Trophoblast cell (in vitro differentiated cells and primary cell): ENCODE results near the gene CHD6. TPM values are rescaled to one million over a fixed set of nuclear protein-coding genes. Genes with fewer than 3 reads are reported as not detected.

Experiments used
- DNase-seq, 2 donors: peaks; one replicate each; pipeline ENCODE4 v3.0.0-alpha.2; 2016
- H2AFZ ChIP-seq: 2 replicates; pipeline ENCODE4 v1.6.1; 2013; ENCODE audit warnings: low read length, moderate library complexity, mild to moderate bottlenecking; ENCODE audit not compliant: insufficient read depth, poor library complexity
- H2AK5ac ChIP-seq: 2 replicates; pipeline ENCODE4 v1.6.1; 2013; ENCODE audit warnings: mild to moderate bottlenecking, low read length
- H2BK120ac ChIP-seq: 2 replicates; pipeline ENCODE4 v1.6.1; 2013; ENCODE audit warnings: low read length, mild to moderate bottlenecking, moderate library complexity; ENCODE audit not compliant: insufficient read depth, poor library complexity
- H2BK12ac ChIP-seq: 2 replicates; pipeline ENCODE4 v1.6.1; 2013; ENCODE audit warnings: mild to moderate bottlenecking, low read length, moderate library complexity
- H2BK5ac ChIP-seq: 2 replicates; pipeline ENCODE4 v1.6.1; 2013; ENCODE audit warnings: low read length, low read depth, moderate library complexity, mild to moderate bottlenecking; ENCODE audit not compliant: poor library complexity
- H3K14ac ChIP-seq: 2 replicates; pipeline ENCODE4 v1.6.1; 2013; ENCODE audit warnings: mild to moderate bottlenecking, low read length
- H3K18ac ChIP-seq: 2 replicates; pipeline ENCODE4 v1.6.1; 2013; ENCODE audit warnings: mild to moderate bottlenecking, low read length
- H3K23ac ChIP-seq: 2 replicates; pipeline ENCODE4 v1.6.1; 2013; ENCODE audit warnings: low read length
- H3K27ac ChIP-seq: 2 replicates; pipeline ENCODE4 v1.5.1; 2013; ENCODE audit warnings: low read depth, mild to moderate bottlenecking, inconsistent platforms, low read length, moderate library complexity
- H3K27me3 ChIP-seq: 2 replicates; pipeline ENCODE4 v1.6.1; 2013; ENCODE audit warnings: inconsistent platforms, mild to moderate bottlenecking, low read length, moderate library complexity; ENCODE audit not compliant: insufficient read depth
- H3K36me3 ChIP-seq, 2 experiments: 1 replicate in 1 of 2; 2 replicates in 1 of 2; pipeline ENCODE4 v1.6.1; 2013; ENCODE audit warnings: low read length in 2 of 2, mild to moderate bottlenecking in 2 of 2, moderate library complexity in 1 of 2; ENCODE audit not compliant: insufficient read depth in 2 of 2, control insufficient read depth in 1 of 2
- H3K4ac ChIP-seq: 2 replicates; pipeline ENCODE4 v1.6.1; 2013; ENCODE audit warnings: low read depth, mild to moderate bottlenecking, low read length, moderate library complexity
- H3K4me1 ChIP-seq, 2 experiments: 1 replicate in 1 of 2; 2 replicates in 1 of 2; pipeline ENCODE4 v1.6.1; 2013; ENCODE audit warnings: low read length in 2 of 2, mild to moderate bottlenecking in 2 of 2, moderate library complexity in 1 of 2; ENCODE audit not compliant: insufficient read depth in 2 of 2, control insufficient read depth in 1 of 2
- H3K4me2 ChIP-seq: 2 replicates; pipeline ENCODE4 v1.6.1; 2013; ENCODE audit warnings: inconsistent platforms, mild to moderate bottlenecking, low read length, moderate library complexity
- H3K4me3 ChIP-seq: 2 replicates; pipeline ENCODE4 v1.5.1; 2013; ENCODE audit warnings: mild to moderate bottlenecking, low read depth, low read length, inconsistent platforms
- H3K79me1 ChIP-seq: one replicate; pipeline ENCODE4 v1.6.1; 2013; ENCODE audit warnings: low read length
- H3K79me2 ChIP-seq: 2 replicates; pipeline ENCODE4 v1.6.1; 2013; ENCODE audit warnings: low read length, mild to moderate bottlenecking; ENCODE audit not compliant: control insufficient read depth, insufficient read depth, poor library complexity
- H3K9ac ChIP-seq: 2 replicates; pipeline ENCODE4 v1.6.1; 2013; ENCODE audit warnings: mild to moderate bottlenecking, low read length
- H3K9me3 ChIP-seq: 2 replicates; pipeline ENCODE4 v1.6.1; 2013; ENCODE audit warnings: low read depth, mild to moderate bottlenecking, control low read depth, inconsistent platforms, low read length; ENCODE audit not compliant: insufficient read depth
- H4K12ac ChIP-seq: 2 replicates; pipeline ENCODE4 v1.6.1; 2013; ENCODE audit warnings: low read depth, mild to moderate bottlenecking, low read length, moderate library complexity
- H4K8ac ChIP-seq: 2 replicates; pipeline ENCODE4 v1.6.1; 2013; ENCODE audit warnings: low read depth, mild to moderate bottlenecking, low read length, moderate library complexity
- H4K91ac ChIP-seq: one replicate; pipeline ENCODE4 v1.6.1; 2013; ENCODE audit warnings: low read depth, mild to moderate bottlenecking, low read length, moderate library complexity
- WGBS: extraction: QIAGEN DNeasy Blood & Tissue Kit; methylation state at CpG from one replicate; pipeline ENCODE4 v1.1.7; 2013; ENCODE audit warnings: missing lambda C conversion rate; ENCODE audit not compliant: insufficient read length, insufficient coverage; ENCODE audit errors: extremely low coverage; 5-methylcytosine and 5-hydroxymethylcytosine counted together
- polyA plus RNA-seq: library from polyadenylated mRNA; stranded (reverse); fragments of 200-250 nt; gene quantifications from 2 replicates; pipeline ENCODE4 v1.2.3, GENCODE V29; 2013

The CHD6 gene, protein sequence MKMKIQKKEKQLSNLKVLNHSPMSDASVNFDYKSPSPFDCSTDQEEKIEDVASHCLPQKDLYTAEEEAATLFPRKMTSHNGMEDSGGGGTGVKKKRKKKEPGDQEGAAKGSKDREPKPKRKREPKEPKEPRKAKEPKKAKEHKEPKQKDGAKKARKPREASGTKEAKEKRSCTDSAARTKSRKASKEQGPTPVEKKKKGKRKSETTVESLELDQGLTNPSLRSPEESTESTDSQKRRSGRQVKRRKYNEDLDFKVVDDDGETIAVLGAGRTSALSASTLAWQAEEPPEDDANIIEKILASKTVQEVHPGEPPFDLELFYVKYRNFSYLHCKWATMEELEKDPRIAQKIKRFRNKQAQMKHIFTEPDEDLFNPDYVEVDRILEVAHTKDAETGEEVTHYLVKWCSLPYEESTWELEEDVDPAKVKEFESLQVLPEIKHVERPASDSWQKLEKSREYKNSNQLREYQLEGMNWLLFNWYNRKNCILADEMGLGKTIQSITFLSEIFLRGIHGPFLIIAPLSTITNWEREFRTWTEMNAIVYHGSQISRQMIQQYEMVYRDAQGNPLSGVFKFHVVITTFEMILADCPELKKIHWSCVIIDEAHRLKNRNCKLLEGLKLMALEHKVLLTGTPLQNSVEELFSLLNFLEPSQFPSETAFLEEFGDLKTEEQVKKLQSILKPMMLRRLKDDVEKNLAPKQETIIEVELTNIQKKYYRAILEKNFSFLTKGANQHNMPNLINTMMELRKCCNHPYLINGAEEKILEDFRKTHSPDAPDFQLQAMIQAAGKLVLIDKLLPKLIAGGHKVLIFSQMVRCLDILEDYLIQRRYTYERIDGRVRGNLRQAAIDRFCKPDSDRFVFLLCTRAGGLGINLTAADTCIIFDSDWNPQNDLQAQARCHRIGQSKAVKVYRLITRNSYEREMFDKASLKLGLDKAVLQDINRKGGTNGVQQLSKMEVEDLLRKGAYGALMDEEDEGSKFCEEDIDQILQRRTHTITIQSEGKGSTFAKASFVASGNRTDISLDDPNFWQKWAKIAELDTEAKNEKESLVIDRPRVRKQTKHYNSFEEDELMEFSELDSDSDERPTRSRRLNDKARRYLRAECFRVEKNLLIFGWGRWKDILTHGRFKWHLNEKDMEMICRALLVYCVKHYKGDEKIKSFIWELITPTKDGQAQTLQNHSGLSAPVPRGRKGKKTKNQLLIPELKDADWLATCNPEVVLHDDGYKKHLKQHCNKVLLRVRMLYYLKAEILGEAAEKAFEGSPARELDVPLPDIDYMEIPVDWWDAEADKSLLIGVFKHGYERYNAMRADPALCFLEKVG (N-terminal part only)
- 19.7 and 21.6 TPM in 2 replicates for polyA plus RNA-seq

DNA sequence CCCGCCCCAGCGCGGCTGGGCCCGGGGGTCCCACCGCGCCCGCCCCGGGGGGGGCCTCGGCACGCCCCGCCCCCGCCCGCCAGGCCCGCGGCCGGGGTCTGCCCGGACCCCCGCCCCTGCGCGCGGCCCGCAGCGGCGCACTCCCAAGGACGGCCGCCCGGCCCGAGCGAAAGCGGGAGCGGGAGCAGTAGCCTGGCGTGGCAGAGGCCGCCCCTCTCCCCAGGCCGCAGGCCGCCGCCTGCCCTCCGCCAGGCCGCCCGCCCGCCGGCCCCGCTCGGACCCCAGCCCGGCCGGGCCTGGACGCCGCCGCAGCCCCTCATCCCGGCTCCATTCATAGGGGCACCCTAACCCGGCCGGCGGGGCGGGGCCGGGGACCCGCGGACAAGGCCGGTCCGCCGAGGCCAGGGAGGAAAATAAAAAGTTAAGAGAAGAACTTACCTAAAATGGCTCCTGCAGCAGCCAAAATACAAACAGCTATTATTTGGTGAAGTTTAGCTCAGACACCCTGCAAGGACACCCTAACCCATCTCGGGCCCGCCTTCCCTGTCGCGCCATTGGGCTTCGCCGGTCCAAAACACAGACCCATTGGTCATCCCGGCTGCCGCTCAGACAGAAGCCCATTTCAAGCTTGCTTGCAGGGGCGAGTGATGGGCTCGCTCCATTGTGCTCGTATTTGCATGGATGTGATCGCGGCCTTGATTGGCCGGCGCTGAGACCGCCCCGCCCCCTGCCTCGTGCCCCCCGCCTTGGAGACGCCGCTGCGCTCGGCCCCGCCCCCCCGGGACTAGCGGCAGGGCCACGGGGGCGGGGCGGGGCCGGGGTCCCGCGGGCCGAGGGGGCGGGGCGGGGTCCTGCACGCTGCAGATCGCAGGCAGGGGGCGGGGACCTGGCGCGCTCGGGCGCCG lies at the start of gene CHD6:
TSS of gene CHD6 (minus strand) at position 476 of the 905 bp plus-strand sequence. CDS start 67,040 bp downstream, outside the sequence.
- WGBS: no CpG with 5 or more reads among the region's 102 CpGs
- peak within 1 kb of the TSS; percentile 70 for H4K8ac ChIP-seq
- peak within 1 kb of the TSS; percentile 60 for H3K14ac ChIP-seq
- H2BK5ac ChIP-seq: peak within 1 kb of the TSS; percentile 70
- H3K9me3 ChIP-seq: no peaks in the 10 kb centered on the region
- DNase-seq: peak; percentile 99 to 100
- no peak within 1 kb of the TSS for H2BK12ac ChIP-seq
- H3K23ac ChIP-seq: no peak within 1 kb of the TSS
- H3K4me3 ChIP-seq: peak within 1 kb of the TSS; percentile 90
- peak within 1 kb of the TSS; percentile 62 for H3K18ac ChIP-seq
- H2AFZ ChIP-seq: peak within 1 kb of the TSS; percentile 93
- H4K12ac ChIP-seq: peak within 1 kb of the TSS; percentile 46
- H4K91ac ChIP-seq: peak within 1 kb of the TSS; percentile 77
- no peak within 1 kb of the TSS for H2AK5ac ChIP-seq
- peak within 1 kb of the TSS; percentile 52 for H2BK120ac ChIP-seq
- peaks cover 5% of the 10 kb centered on the region for H3K79me1 ChIP-seq
- peak within 1 kb of the TSS; percentile 91 for H3K9ac ChIP-seq
- peak within 1 kb of the TSS; percentile 97 for H3K4me2 ChIP-seq
- H3K27me3 ChIP-seq: no peaks in the 10 kb centered on the region
- H3K4me1 ChIP-seq: peaks cover 0 to 6% of the 10 kb centered on the region in 2 experiments
- H3K27ac ChIP-seq: peak within 1 kb of the TSS; percentile 93
- H3K4ac ChIP-seq: peak within 1 kb of the TSS; percentile 73
- H3K36me3 ChIP-seq: no peaks in the 10 kb centered on the region
- H3K79me2 ChIP-seq: peaks cover 9% of the 10 kb centered on the region

DNA sequence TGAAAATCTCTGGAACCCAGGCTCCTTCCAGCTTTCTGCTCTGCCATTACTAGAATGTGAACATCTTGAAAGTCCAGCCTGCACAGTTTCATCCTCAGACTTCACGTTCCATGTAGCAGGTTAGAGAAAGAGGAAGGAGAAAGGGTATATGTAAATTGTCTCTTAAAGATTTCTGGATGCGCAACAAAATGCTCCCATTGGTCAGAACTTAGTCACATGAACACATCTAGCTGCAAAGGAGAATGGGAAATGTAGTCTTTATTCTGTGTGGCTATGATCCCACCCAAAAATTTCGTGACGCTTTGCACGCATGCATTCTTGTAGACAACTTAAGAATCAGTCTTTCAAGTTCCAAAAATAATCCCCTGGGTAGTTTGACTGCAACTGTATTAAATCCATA lies 46.4 kb upstream of the CHD6 start:
- no peak overlapping the region for H3K27ac ChIP-seq
- H3K9me3 ChIP-seq: no peaks in the 10 kb centered on the region
- no CpG with 5 or more reads among the region's 5 CpGs for WGBS
- no peak overlapping the region for H4K8ac ChIP-seq
- H3K4me3 ChIP-seq: no peak overlapping the region
- H3K79me2 ChIP-seq: no peaks in the 10 kb centered on the region
- H3K4me1 ChIP-seq: no peaks in the 10 kb centered on the region
- peak in 1 of 2 donors; percentile 17 for DNase-seq
- H2BK12ac ChIP-seq: no peak overlapping the region
- H2AK5ac ChIP-seq: no peak overlapping the region
- H3K4me2 ChIP-seq: no peak overlapping the region
- H3K14ac ChIP-seq: no peak overlapping the region
- no peak overlapping the region for H3K9ac ChIP-seq
- no peak overlapping the region for H3K4ac ChIP-seq
- no peak overlapping the region for H2BK5ac ChIP-seq
- H4K12ac ChIP-seq: no peak overlapping the region
- H3K79me1 ChIP-seq: no peaks in the 10 kb centered on the region
- H3K18ac ChIP-seq: no peak overlapping the region
- no peak overlapping the region for H4K91ac ChIP-seq
- no peak overlapping the region for H3K23ac ChIP-seq
- no peaks in the 10 kb centered on the region for H3K36me3 ChIP-seq
- no peak overlapping the region for H2BK120ac ChIP-seq
- no peak overlapping the region for H2AFZ ChIP-seq
- H3K27me3 ChIP-seq: no peaks in the 10 kb centered on the region

DNA sequence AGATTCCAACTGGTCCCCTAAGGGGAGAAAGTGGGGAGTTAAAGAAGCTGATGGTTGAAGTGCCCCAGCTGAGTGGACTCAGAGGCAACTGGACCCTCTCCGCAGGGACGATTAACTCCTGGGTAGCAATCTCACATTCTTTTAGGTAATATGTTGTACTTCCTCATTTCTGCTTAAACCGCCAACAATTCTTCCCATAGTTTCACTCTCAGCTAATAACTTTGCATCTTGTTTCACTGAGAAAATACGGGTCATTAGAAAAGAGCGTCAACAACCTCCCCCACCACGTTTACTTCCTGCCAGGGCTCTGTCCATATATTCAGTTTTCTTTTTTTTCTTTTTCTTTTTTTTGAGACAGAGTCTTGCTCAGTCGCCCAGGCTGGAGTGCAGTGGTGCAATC lies 39.5 kb upstream of the CHD6 start:
- H4K12ac ChIP-seq: no peak overlapping the region
- H3K36me3 ChIP-seq: no peaks in the 10 kb centered on the region
- no peak overlapping the region for H2BK12ac ChIP-seq
- H3K14ac ChIP-seq: no peak overlapping the region
- no peaks in the 10 kb centered on the region for H3K79me2 ChIP-seq
- no peak overlapping the region for H3K9ac ChIP-seq
- H3K27ac ChIP-seq: no peak overlapping the region
- no peak overlapping the region for H2AFZ ChIP-seq
- H3K18ac ChIP-seq: no peak overlapping the region
- H4K8ac ChIP-seq: no peak overlapping the region
- no peak overlapping the region for H3K23ac ChIP-seq
- H2BK5ac ChIP-seq: no peak overlapping the region
- H4K91ac ChIP-seq: no peak overlapping the region
- H3K27me3 ChIP-seq: no peaks in the 10 kb centered on the region
- peak; percentile 21 to 81 for DNase-seq
- H3K9me3 ChIP-seq: no peaks in the 10 kb centered on the region
- H2AK5ac ChIP-seq: no peak overlapping the region
- H3K4me1 ChIP-seq: no peaks in the 10 kb centered on the region
- H2BK120ac ChIP-seq: no peak overlapping the region
- WGBS: no CpG with 5 or more reads among the region's 7 CpGs
- no peaks in the 10 kb centered on the region for H3K79me1 ChIP-seq
- no peak overlapping the region for H3K4me3 ChIP-seq
- no peak overlapping the region for H3K4ac ChIP-seq
- H3K4me2 ChIP-seq: no peak overlapping the region
